ENCODE results near the gene SSH2. TPM values are rescaled to one million over a fixed set of nuclear protein-coding genes. Genes with fewer than 3 reads are reported as not detected.

SSH2 gene
- total RNA-seq, 1 donor from 2014 or later = 30.9 TPM

GRCh38 chr17:29591737-29592608, 338.1 kb downstream of the SSH2 start:
- no peak for DNase-seq (ENCODE audit: low read depth, low spot score)

- no peak for DNase-seq (ENCODE audit: low read depth, low spot score)
These were observed 338.8 kb downstream of the SSH2 start for GRCh38 chr17:29591146-29591736.

DNA sequence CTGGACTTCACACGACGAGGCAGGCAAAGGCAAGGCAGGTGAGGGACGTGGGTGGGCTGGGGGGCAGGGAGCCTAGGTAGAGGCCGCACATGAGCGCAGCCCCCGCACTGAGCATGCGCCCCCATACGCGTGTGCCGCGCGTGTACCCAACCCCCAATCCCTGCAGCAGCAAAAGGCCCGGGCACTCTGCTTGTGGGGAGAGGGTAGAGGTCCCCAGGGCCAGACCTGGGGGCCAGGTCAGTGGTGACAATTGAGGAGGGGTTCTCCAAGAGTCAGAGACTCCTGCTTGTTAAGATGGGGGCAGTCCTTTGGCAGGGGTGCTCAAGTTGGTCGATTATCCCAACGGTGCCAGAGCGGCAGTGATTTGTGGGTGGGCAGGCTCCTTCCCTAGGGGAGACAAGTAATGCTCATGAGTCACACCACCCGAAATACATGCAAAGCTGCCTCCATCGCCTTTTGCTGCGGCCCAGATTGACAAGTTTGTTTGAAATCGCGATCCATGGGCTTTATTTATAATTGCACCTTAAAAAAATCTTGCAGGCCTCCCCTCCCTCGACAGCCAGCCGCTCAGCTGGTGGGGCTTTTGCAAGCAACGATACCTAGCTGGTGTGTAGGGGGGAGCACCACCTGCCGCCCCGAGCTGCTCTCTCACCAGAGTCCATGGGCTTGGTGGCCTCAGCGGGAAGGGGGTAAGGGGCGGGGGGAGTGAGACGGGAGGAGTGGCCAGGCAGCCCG, 339.4 kb downstream of the SSH2 start:
- no peak for DNase-seq (ENCODE audit: low read depth, low spot score)

- DNase-seq (ENCODE audit: low read depth, low spot score) = no peak
These were observed 340.3 kb downstream of the SSH2 start, which contains the start of gene GIT1 for GRCh38 chr17:29589524-29590410. TSS of gene GIT1 (minus strand) at chr17:29589648. CDS start at chr17:29589378, 270 bp downstream.

DNA sequence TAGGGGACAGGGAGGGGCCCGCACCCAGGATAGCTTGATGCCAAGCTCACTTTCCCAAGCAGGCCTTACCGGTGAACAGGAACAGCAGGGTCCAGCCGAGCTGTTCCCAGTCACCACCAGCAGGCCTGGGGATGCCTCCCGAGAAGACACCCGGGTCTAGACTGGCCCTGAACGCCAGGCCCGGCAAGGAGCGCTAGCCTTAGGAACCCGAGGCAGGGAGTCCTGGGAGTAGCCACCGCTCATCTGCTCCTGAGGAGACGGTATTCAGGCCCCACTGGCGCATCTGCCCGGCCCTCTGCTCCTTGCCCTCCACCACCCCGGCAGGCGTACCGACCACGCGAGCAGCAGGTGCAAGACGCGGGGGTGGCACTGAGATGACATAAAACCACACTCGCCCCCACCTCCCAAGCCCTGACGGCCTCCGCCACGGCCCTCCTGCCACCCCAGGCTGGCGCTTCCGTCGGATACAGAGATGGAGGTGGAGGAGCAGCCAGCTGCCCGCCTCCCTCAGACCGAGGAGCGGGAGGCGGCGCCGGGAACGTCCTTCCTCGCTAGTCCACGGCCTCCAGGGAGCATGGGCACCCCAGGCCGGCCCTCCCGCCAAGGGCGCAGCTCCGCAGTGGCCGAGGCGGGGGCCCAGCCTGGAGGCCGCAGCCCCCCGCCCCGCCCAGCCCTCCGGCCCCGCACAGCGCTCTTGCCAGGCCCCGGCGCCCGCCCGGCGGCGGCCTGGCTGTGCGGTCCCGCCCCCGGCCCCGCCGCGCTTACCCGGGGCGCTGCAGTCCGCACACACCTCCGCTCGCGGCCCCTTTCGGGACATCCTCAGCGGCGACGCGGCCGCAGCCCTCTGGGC, 341.2 kb downstream of the SSH2 start:
- no peak for DNase-seq (ENCODE audit: low read depth, low spot score)

GRCh38 chr17:29588017-29588561, 341.9 kb downstream of the SSH2 start:
- no peak for DNase-seq (ENCODE audit: low read depth, low spot score)

- DNase-seq (ENCODE audit: low read depth, low spot score) = no peak
These were observed 342.4 kb downstream of the SSH2 start for GRCh38 chr17:29587591-29587990.

- no peak for DNase-seq (ENCODE audit: low read depth, low spot score)
These were observed 343.2 kb downstream of the SSH2 start for GRCh38 chr17:29586676-29587469.

DNA sequence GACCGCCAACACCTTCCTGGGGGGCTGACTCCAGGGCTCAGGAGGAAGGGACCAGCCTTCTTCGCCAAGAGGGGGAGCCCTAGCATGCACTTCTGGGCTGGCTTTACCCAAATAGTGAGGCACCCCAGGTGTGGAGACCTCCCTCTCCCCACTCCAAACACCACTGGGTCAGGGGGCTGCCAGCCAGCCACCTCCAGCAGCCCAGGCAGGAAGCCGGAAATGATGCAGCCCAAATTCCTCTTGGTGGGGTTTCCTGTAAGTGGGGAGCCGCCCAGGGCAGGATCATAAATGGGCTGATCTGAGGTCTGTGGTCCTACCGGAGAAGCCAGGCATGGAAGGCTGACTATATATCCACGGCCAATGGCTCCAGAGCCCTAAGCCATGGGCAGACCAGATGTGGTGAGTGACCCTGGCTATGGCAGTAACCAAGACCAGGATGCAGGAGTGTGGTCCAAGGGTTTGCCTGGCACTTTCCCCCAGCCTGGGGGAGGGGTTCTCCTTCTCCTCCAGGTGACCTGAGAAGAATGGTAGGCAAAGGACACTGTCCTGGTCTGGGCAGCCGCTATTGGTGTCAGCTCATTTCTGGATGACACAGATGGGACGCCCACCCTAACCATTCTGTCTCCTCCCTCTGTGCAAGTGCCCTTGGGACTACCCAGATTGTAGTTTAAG, 344.8 kb downstream of the SSH2 start:
- DNase-seq (ENCODE audit: low read depth, low spot score) = peak; percentile 48

DNA sequence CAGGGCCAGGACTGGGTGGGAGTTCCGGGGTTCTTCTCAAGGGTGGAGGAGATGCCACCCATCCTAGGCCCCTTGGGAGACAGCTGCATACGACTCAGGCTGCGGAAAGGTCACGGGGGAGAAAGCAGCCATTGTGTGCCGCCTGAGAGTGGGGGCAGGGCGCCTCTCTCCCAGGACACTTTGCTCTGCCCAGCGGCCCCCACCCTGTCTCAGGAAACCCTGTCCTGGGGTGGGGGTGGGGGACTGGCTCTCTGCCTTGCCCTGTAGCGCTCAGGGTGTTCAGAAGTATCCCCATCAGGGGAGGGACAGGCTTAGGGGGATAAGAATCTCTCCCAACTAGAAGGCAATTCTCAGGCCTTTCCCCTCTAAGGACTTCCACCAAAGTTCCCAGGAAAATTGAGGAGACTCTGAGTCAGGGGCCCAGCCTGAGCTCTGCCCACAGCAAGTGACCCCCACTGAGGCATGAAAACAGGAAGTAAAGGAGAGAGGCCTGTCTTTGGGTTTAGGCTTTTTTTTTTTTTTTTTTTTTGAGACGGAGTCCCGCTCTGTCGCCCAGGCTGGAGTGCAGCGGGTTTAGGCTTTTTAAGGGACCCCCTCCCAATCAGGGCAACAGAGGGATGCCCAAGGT, 345.5 kb downstream of the SSH2 start:
- DNase-seq (ENCODE audit: low read depth, low spot score) = no peak

GRCh38 chr17:29583324-29584248, 346.4 kb downstream of the SSH2 start:
- no peak for DNase-seq (ENCODE audit: low read depth, low spot score)

DNA sequence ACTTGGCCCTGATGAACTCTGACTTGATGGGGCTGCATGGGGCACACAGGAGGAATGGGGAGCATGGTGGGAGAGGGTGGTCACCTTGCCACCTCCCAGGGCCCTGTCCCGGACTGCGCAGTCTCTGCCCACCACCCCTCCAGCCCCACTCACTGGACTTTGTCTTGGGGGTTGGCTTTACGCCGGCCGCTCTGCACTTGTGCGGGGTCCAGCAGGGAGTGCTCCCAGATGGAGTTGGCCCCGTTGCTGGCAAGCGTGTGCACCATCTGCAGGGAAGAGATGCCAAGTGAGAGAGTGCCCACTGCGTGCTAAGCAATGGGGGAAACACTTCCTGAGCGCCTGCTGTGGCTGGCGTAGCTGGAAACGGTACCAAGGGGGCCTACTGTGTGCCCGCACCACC, 347.3 kb downstream of the SSH2 start:
- DNase-seq (ENCODE audit: low read depth, low spot score) = no peak

- DNase-seq (ENCODE audit: low read depth, low spot score) = no peak
These were observed 347.7 kb downstream of the SSH2 start for GRCh38 chr17:29582254-29582765.

DNA sequence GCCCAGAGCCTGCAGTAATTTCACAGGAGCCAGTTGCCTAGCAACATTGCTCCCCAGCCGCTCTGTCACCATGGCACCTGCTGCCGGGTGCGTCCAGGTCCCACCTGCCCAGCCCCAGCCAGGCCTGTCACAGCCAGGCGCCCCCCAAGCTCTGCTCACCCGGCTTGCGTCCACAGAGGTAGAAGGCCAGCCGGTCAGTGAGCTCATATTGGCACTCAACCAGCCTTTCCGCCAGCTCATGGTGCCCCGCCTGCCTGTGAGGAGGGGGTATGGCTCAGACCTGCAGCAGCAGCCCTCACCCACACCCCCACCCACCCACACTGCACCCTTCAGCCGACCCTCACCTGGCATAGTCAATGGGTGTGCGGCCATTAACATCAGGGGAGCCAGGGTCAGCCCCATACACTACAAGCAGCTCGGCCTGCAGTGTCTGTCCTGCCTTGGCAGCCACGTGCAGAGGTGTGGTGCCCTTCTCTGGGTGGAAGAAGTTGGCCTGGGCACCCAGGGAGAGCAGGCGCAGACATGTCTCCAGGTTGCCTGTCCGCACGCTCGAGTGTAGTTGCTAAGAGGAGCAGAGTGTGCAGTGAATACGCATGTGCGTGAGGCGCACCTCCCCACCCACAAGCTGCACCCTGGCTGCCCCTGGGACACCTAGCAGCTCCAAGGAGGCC, 348.3 kb downstream of the SSH2 start:
- DNase-seq (ENCODE audit: low read depth, low spot score) = no peak

DNA sequence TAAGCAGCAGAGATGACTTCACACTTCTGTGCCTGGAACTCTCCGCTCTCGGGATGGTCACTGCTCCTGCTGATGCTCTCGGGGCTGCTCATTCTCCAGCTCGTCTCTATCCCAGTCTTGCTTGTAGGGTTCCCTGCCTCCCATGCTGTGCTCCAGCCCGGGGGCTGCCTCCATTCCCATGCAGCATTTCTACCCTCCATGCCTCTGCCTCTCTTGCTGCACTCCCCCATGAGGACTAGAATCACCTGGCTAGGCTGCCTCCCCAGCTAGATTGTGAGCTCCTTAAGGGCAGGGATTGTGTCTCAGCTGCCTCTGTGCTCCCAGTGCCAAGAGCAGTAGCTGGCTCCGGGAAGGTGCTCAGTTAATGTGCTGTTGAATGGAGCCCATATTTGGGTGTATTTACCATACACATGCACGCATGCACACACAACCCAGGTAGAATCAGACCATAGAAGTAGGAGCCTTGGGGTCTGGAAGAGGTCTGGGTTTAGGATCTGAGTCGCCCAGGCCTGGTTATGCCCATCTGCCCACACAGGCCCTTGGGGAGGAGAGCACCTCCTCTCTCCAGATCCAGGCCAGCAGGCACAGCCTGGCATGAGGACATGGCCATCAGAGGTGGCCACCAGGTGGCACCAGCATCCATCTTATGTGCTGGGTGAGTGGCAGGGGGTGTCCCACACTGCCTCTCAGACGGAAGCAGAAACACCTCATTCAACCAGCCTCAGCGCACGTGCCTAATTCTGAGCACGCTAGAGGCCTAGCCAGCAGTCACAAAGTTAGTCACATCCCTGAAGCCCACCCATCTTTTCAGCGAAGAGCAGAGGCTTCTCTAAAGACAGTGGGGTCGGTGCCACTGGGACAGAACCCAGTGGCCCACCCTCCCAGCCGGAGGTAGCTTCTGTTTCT, 349.9 kb downstream of the SSH2 start:
- peak; percentile 49 for DNase-seq (ENCODE audit: low read depth, low spot score)
